GM19467 (cell line): ENCODE results near the gene SLN.

ENCODE experiments used
- ATAC-seq: cut with Tn5 transposase; IDR thresholded peaks from one replicate; pipeline ENCODE4 v1.9.1; 2021; ENCODE audit warnings: mild to moderate bottlenecking, moderate library complexity; ENCODE audit not compliant: unreplicated experiment

SLN gene

GRCh38 chr11:107688322-107688918, 23.4 kb downstream of the SLN start:
- no peak for ATAC-seq

GRCh38 chr11:107683807-107684206, 28.0 kb downstream of the SLN start:
- ATAC-seq, result no peak

- ATAC-seq, result no peak
Measured at GRCh38 chr11:107683061-107683460, 28.8 kb downstream of the SLN start.

- ATAC-seq, result no peak
Measured at GRCh38 chr11:107682572-107682971, 29.3 kb downstream of the SLN start.

- no peak for ATAC-seq
Measured at GRCh38 chr11:107682171-107682570, 29.7 kb downstream of the SLN start.

GRCh38 chr11:107679255-107680024, 32.4 kb downstream of the SLN start:
- ATAC-seq, result no peak

- ATAC-seq, result no peak
Measured at GRCh38 chr11:107678632-107678971, 33.3 kb downstream of the SLN start.

GRCh38 chr11:107677924-107678631, 33.8 kb downstream of the SLN start:
- ATAC-seq, result no peak

GRCh38 chr11:107676336-107677057, 35.4 kb downstream of the SLN start:
- no peak for ATAC-seq

GRCh38 chr11:107675902-107676301, 36.0 kb downstream of the SLN start:
- no peak for ATAC-seq

GRCh38 chr11:107669893-107670601, 41.8 kb downstream of the SLN start:
- no peak for ATAC-seq

GRCh38 chr11:107669191-107669740, 42.6 kb downstream of the SLN start:
- ATAC-seq, result no peak

GRCh38 chr11:107666911-107667613, 44.8 kb downstream of the SLN start:
- ATAC-seq, result no peak

- no peak for ATAC-seq
Measured at GRCh38 chr11:107665018-107665417, 46.8 kb downstream of the SLN start.

GRCh38 chr11:107661656-107662055, 50.2 kb downstream of the SLN start:
- no peak for ATAC-seq

GRCh38 chr11:107660066-107660465, 51.8 kb downstream of the SLN start:
- ATAC-seq, result no peak

GRCh38 chr11:107659310-107659709, 52.5 kb downstream of the SLN start:
- no peak for ATAC-seq
